SK-N-SH treated with all-trans-retinoic acid at 6 μM for 48 hours (cell line): Measurements from ENCODE around the gene ABCA1.

Source experiments
- ARNTL ChIP-seq: fragments of 450-650 bp; formaldehyde crosslinking; IDR thresholded peaks from 2 replicates; pipeline ENCODE4 v1.5.0; 2020; ENCODE audit warnings: low read depth, mild to moderate bottlenecking, moderate library complexity, borderline replicate concordance
- ESRRG ChIP-seq: fragments of 250-450 bp; sonication (Bioruptor Pico); IDR thresholded peaks from 2 replicates; pipeline ENCODE4 v1.6.1; 2021; ENCODE audit warnings: mild to moderate bottlenecking
- GLIS3 ChIP-seq: fragments of 250-450 bp; sonication (Bioruptor Pico); IDR thresholded peaks from 2 replicates; pipeline ENCODE4 v1.5.0; 2020; ENCODE audit warnings: mild to moderate bottlenecking, moderate library complexity
- ISL1 ChIP-seq: fragments of 250-450 bp; sonication (Bioruptor Pico); IDR thresholded peaks from 2 replicates; pipeline ENCODE4 v2.1.2; 2022; ENCODE audit warnings: mild to moderate bottlenecking, moderate library complexity
- PPARA ChIP-seq: fragments of 250-450 bp; sonication (Bioruptor Pico); IDR thresholded peaks from 2 replicates; pipeline ENCODE4 v1.5.0; 2020; ENCODE audit warnings: mild to moderate bottlenecking, borderline replicate concordance
- RARB ChIP-seq: fragments of 250-450 bp; sonication (Bioruptor Pico); IDR thresholded peaks from 2 replicates; pipeline ENCODE4 v1.8.0; 2021; ENCODE audit warnings: mild to moderate bottlenecking, moderate library complexity
- TCF4 ChIP-seq: fragments of 250-450 bp; sonication (Bioruptor Pico); IDR thresholded peaks from 2 replicates; pipeline ENCODE4 v1.8.0; 2021; ENCODE audit warnings: mild to moderate bottlenecking, moderate library complexity, borderline replicate concordance
- TOX ChIP-seq: fragments of 250-450 bp; sonication (Bioruptor Pico); IDR thresholded peaks from 2 replicates; pipeline ENCODE4 v1.8.0; 2021; ENCODE audit warnings: mild to moderate bottlenecking, moderate library complexity, borderline replicate concordance
- ZC3H10 ChIP-seq: fragments of 250-450 bp; sonication (Bioruptor Pico); IDR thresholded peaks from 2 replicates; pipeline ENCODE4 v1.5.1; 2021; ENCODE audit warnings: mild to moderate bottlenecking, moderate library complexity
- ZNF70 ChIP-seq: fragments of 450-650 bp; formaldehyde crosslinking; IDR thresholded peaks from 2 replicates; pipeline ENCODE4 v1.5.0; 2020; ENCODE audit warnings: mild to moderate bottlenecking, moderate library complexity
- TF ChIP-seq, protein P1 (sequence below): fragments of 250-450 bp; sonication (Bioruptor Pico); IDR thresholded peaks from 2 replicates; pipeline ENCODE4 v1.5.0; 2020; ENCODE audit warnings: mild to moderate bottlenecking, moderate library complexity
- TF ChIP-seq, protein P2 (sequence below): fragments of 250-450 bp; sonication (Bioruptor Pico); IDR thresholded peaks from 2 replicates; pipeline ENCODE4 v1.8.0; 2021; ENCODE audit warnings: low read depth, mild to moderate bottlenecking, moderate library complexity, borderline replicate concordance

DNA sequence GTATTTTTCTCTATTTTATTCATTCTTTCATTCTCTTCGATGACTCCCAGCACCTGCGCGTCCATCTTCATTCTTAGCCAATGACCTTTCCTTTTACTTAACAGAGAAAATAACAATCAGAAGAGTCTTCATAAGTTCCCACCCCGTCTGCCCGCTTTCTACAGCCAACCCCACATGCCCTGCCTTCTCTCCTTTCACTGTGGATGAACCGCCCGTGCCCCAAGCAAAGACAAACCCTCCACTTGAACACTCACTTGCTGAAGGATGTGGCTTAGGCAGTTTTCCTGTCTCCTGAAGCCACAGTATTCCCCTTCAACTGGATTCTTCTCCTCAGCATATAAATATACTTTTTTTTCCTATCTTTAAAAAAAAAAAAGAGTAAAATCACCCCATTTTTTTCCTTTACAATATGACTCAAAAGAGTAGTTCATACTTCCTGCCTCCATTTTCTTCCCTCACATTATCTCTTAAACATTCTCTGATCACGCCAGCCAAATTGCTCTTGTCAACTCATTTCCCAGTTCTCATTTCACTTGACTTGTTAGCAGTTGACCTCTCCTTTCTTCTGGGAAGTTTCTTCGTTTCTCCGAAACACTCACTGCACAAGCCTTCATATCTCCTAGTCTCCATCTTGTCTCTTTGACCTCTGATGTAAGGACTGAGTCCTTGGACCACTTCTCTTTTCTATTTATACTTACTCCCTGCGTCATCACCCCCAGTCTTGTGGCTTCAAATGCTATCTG, 153.0 kb downstream of the ABCA1 start:
- TF ChIP-seq ISL1 (CRISPR knock-in tag) (no peak), TOX (CRISPR knock-in tag) (no peak), ESRRG (no peak), ZNF70 (CRISPR knock-in tag) (no peak), ZC3H10 (CRISPR knock-in tag) (no peak), ARNTL (CRISPR knock-in tag) (no peak), GLIS3 (CRISPR knock-in tag) (no peak), RARB (CRISPR knock-in tag) (no peak), TCF4 (CRISPR knock-in tag) (no peak), PPARA (no peak)
- TF ChIP-seq, protein P1, sequence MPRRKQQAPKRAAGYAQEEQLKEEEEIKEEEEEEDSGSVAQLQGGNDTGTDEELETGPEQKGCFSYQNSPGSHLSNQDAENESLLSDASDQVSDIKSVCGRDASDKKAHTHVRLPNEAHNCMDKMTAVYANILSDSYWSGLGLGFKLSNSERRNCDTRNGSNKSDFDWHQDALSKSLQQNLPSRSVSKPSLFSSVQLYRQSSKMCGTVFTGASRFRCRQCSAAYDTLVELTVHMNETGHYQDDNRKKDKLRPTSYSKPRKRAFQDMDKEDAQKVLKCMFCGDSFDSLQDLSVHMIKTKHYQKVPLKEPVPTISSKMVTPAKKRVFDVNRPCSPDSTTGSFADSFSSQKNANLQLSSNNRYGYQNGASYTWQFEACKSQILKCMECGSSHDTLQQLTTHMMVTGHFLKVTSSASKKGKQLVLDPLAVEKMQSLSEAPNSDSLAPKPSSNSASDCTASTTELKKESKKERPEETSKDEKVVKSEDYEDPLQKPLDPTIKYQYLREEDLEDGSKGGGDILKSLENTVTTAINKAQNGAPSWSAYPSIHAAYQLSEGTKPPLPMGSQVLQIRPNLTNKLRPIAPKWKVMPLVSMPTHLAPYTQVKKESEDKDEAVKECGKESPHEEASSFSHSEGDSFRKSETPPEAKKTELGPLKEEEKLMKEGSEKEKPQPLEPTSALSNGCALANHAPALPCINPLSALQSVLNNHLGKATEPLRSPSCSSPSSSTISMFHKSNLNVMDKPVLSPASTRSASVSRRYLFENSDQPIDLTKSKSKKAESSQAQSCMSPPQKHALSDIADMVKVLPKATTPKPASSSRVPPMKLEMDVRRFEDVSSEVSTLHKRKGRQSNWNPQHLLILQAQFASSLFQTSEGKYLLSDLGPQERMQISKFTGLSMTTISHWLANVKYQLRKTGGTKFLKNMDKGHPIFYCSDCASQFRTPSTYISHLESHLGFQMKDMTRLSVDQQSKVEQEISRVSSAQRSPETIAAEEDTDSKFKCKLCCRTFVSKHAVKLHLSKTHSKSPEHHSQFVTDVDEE = no peak
- TF ChIP-seq, protein P2, sequence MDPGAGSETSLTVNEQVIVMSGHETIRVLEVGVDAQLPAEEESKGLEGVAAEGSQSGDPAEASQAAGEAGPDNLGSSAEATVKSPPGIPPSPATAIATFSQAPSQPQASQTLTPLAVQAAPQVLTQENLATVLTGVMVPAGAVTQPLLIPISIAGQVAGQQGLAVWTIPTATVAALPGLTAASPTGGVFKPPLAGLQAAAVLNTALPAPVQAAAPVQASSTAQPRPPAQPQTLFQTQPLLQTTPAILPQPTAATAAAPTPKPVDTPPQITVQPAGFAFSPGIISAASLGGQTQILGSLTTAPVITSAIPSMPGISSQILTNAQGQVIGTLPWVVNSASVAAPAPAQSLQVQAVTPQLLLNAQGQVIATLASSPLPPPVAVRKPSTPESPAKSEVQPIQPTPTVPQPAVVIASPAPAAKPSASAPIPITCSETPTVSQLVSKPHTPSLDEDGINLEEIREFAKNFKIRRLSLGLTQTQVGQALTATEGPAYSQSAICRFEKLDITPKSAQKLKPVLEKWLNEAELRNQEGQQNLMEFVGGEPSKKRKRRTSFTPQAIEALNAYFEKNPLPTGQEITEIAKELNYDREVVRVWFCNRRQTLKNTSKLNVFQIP = no peak
